ENCODE measurements around the gene ORMDL3. TPM values are rescaled to one million over a fixed set of nuclear protein-coding genes. Genes with fewer than 3 reads are reported as not detected.

The ORMDL3 gene
- total RNA-seq, 4 donors from 2014 or later = 33.0 to 97.4 (median 79.0) TPM

GRCh38 chr17:39926135-39926587 is 1.2 kb downstream of the ORMDL3 start:
- H3K9me3 ChIP-seq = no peaks in the 10 kb centered on the region
- H3K27me3 ChIP-seq = no peaks in the 10 kb centered on the region
- H3K4me3 ChIP-seq = peak overlapping the region; percentile 75 to 90 (median 88)
- TF ChIP-seq POLR2A (IDR thresholded peaks at IDR 0.05) = no peak
- TF ChIP-seq, protein P1, sequence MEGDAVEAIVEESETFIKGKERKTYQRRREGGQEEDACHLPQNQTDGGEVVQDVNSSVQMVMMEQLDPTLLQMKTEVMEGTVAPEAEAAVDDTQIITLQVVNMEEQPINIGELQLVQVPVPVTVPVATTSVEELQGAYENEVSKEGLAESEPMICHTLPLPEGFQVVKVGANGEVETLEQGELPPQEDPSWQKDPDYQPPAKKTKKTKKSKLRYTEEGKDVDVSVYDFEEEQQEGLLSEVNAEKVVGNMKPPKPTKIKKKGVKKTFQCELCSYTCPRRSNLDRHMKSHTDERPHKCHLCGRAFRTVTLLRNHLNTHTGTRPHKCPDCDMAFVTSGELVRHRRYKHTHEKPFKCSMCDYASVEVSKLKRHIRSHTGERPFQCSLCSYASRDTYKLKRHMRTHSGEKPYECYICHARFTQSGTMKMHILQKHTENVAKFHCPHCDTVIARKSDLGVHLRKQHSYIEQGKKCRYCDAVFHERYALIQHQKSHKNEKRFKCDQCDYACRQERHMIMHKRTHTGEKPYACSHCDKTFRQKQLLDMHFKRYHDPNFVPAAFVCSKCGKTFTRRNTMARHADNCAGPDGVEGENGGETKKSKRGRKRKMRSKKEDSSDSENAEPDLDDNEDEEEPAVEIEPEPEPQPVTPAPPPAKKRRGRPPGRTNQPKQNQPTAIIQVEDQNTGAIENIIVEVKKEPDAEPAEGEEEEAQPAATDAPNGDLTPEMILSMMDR (IDR thresholded peaks at IDR 0.05) = no peak
- no peak for DNase-seq
- H3K4me1 ChIP-seq = peaks cover 0 to 41% (median 16%) of the 10 kb centered on the region in 4 donors
- peaks cover 0 to 30% (median 4%) of the 10 kb centered on the region in 3 donors for H3K36me3 ChIP-seq
- H3K27ac ChIP-seq = peak overlapping the region in 3 of 4 donors; percentile 84 to 90 (median 85)

- Histone ChIP-seq H3K36me3 (peaks cover 0 to 35% (median 4%) of the 10 kb centered on the region in 3 donors), H3K4me1 (peaks cover 0 to 47% (median 16%) of the 10 kb centered on the region in 4 donors)
- TF ChIP-seq, protein P1 (IDR thresholded peaks at IDR 0.05) = no peak
- no peak for TF ChIP-seq POLR2A (IDR thresholded peaks at IDR 0.05)
These were observed 1.9 kb downstream of the ORMDL3 start for GRCh38 chr17:39925282-39926134.

DNA sequence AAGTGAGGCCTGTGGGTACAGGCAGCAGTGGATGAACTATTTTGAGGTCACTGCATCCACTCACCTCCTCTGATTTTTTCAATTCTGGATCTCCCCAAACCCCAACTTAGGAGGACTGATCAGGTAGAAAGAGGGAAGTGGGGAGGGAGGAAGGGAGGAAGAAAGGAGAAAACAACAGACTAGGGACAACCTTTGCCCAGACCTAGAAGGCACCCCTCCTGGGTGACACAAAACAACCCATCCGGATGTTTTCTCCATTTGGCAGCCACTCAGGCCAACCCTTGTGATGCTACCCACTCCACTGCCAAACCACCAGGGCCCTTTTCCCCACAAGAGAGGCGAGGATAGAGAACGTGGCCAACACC is 2.7 kb downstream of the ORMDL3 start:
- Histone ChIP-seq H3K4me3 (peak overlapping the region in 1 of 4 donors; percentile 11), H3K27me3 (no peaks in the 10 kb centered on the region), H3K4me1 (peaks cover 0 to 51% (median 16%) of the 10 kb centered on the region in 4 donors), H3K36me3 (peaks cover 0 to 35% (median 4%) of the 10 kb centered on the region in 3 donors), H3K27ac (peak overlapping the region in 2 of 4 donors; percentile 13 to 30), H3K9me3 (no peaks in the 10 kb centered on the region)
- no peak for DNase-seq
- TF ChIP-seq, protein P1 (IDR thresholded peaks at IDR 0.05) = no peak
- no peak for TF ChIP-seq POLR2A (IDR thresholded peaks at IDR 0.05)

More at GRCh38 chr17:39925282-39926134, 1.9 kb downstream of the ORMDL3 start:
- Histone ChIP-seq H3K27me3 (no peaks in the 10 kb centered on the region), H3K4me3 (peak overlapping the region; percentile 75 to 90 (median 88)), H3K9me3 (no peaks in the 10 kb centered on the region), H3K27ac (peak overlapping the region in 3 of 4 donors; percentile 30 to 84 (median 55))
- no peak for DNase-seq

DNA sequence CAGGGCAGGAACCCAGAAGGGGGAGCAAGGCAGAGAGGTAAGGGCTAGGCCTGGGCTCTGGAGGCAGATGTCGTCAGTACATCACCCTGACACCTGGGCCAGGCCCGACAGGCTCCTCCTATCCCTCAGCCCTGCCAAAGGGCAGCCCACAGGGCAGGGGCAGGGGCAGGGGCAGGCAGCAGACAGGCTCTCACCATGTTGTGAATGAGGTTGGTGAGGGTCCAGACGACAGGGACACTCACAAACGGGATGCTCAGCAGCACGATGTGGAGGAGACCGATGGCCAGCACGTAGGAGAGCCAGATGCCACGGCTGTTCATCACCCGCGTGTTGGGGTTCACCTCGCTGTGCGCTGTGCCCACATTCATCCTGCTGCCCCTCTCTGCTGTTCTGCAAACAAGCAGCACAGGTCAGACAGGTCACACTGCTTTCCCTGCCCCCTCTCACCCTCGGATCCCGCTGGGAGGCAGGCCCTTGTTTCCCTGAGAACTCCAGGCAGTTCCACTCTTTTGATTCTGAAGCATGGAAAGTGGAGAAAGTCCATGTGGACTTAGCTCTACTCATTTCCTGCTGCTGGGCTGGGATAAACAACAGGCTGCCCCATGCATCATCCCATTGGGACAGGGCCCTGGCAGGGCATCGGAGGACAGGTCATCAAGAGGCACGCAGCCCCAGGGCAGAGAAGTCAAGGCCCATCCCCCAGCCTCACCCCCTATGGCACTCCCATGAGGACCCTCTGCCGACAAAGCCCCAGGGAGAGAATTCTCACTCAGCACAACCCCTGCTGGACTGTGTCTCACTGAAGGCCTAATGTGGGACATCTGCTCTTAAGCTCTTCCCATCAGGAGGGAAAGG is 3.3 kb downstream of the ORMDL3 start:
- no peak for DNase-seq
- peak overlapping the region in 1 of 4 donors; percentile 11 for H3K4me3 ChIP-seq
- H3K27me3 ChIP-seq = no peaks in the 10 kb centered on the region
- peaks cover 0 to 51% (median 16%) of the 10 kb centered on the region in 4 donors for H3K4me1 ChIP-seq
- H3K27ac ChIP-seq = peak overlapping the region in 1 of 4 donors; percentile 30
- H3K36me3 ChIP-seq = peaks cover 0 to 35% (median 4%) of the 10 kb centered on the region in 3 donors
- TF ChIP-seq, protein P1 (IDR thresholded peaks at IDR 0.05) = no peak
- no peak for TF ChIP-seq POLR2A (IDR thresholded peaks at IDR 0.05)
- no peaks in the 10 kb centered on the region for H3K9me3 ChIP-seq

DNA sequence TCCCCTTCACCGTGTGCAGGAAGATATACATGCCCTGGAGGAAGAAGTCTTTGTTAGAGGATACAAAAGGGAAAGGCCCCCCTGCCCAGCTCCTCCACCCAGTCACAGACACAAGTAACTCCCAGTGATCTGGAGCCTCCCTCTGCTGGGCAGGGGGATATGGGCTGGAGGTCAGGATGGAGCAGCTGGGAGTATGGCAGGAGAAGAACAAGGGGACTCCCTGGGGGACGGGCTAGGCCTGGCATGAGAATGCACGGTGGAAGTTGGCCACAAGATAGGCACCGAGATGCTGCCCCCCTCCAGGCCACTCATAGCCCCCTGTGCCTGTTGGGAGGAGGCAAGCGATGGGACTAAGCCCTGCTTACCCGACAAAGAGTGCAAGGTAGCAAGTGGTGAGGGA is 4.2 kb downstream of the ORMDL3 start:
- Histone ChIP-seq H3K27me3 (no peaks in the 10 kb centered on the region), H3K4me3 (no peak overlapping the region), H3K27ac (no peak overlapping the region), H3K4me1 (peaks cover 0 to 46% (median 14%) of the 10 kb centered on the region in 4 donors), H3K36me3 (peaks cover 0 to 35% (median 4%) of the 10 kb centered on the region in 3 donors), H3K9me3 (no peaks in the 10 kb centered on the region)
- DNase-seq = peak in 1 of 3 donors; percentile 5
- no peak for TF ChIP-seq POLR2A (IDR thresholded peaks at IDR 0.05)
- TF ChIP-seq, protein P1 (IDR thresholded peaks at IDR 0.05) = no peak
